H9 (cell line): ENCODE measurements around the gene CCKAR. TPM values are rescaled to one million over a fixed set of nuclear protein-coding genes. Genes with fewer than 3 reads are reported as not detected.

Experiments used
- DNase-seq: peaks from one replicate; pipeline ENCODE4 v3.0.0-alpha.2; 2017
- H2AFZ ChIP-seq: one replicate; pipeline ENCODE4 v1.6.1; 2013; ENCODE audit warnings: mild to moderate bottlenecking, low read length, control low read depth, moderate library complexity
- H2AK5ac ChIP-seq: 2 replicates; pipeline ENCODE4 v1.6.1; 2013; ENCODE audit warnings: low read length, control low read depth, mixed read lengths; ENCODE audit not compliant: insufficient read length
- H2BK120ac ChIP-seq: one replicate; pipeline ENCODE4 v1.6.1; 2013; ENCODE audit warnings: low read depth, mild to moderate bottlenecking, low read length, control low read depth, inconsistent platforms; ENCODE audit not compliant: poor library complexity, severe bottlenecking
- H2BK12ac ChIP-seq: 2 replicates; pipeline ENCODE4 v1.6.1; 2013; ENCODE audit warnings: low read length, control low read depth, mixed read lengths, low read depth; ENCODE audit not compliant: insufficient read length
- H2BK15ac ChIP-seq: 2 replicates; pipeline ENCODE4 v1.6.1; 2013; ENCODE audit warnings: low read depth, low read length, control low read depth
- H2BK20ac ChIP-seq: one replicate; pipeline ENCODE4 v1.6.1; 2013; ENCODE audit warnings: low read depth, mild to moderate bottlenecking, low read length, control low read depth, inconsistent platforms; ENCODE audit not compliant: poor library complexity, severe bottlenecking
- H2BK5ac ChIP-seq: 2 replicates; pipeline ENCODE4 v1.6.1; 2013; ENCODE audit warnings: low read length, control low read depth, mixed read lengths; ENCODE audit not compliant: insufficient read length
- H3K14ac ChIP-seq: 2 replicates; pipeline ENCODE4 v1.6.1; 2013; ENCODE audit warnings: low read length, control low read depth; ENCODE audit not compliant: insufficient read depth
- H3K18ac ChIP-seq: 2 replicates; pipeline ENCODE4 v1.6.1; 2013; ENCODE audit warnings: low read depth, mild to moderate bottlenecking, mixed read lengths, low read length, control low read depth; ENCODE audit not compliant: insufficient read length
- H3K23ac ChIP-seq: 2 replicates; pipeline ENCODE4 v1.6.1; 2013; ENCODE audit warnings: low read length, control low read depth, mixed read lengths, low read depth; ENCODE audit not compliant: insufficient read length
- H3K23me2 ChIP-seq: 2 replicates; pipeline ENCODE4 v1.6.1; 2013; ENCODE audit warnings: low read depth, mild to moderate bottlenecking, mixed read lengths, low read length, control low read depth; ENCODE audit not compliant: insufficient read length, poor library complexity, severe bottlenecking
- H3K27ac ChIP-seq: 2 replicates; pipeline ENCODE4 v1.5.1; 2013; ENCODE audit warnings: low read length, control low read depth, mixed read lengths, low read depth; ENCODE audit not compliant: insufficient read length
- H3K27me3 ChIP-seq: 2 replicates; pipeline ENCODE4 v1.6.1; 2013; ENCODE audit warnings: low read length, control low read depth, inconsistent platforms; ENCODE audit not compliant: insufficient read depth
- H3K4ac ChIP-seq: 2 replicates; pipeline ENCODE4 v1.6.1; 2013; ENCODE audit warnings: low read depth, mild to moderate bottlenecking, control low read depth, inconsistent platforms, low read length, moderate library complexity
- H3K4me1 ChIP-seq: 2 replicates; pipeline ENCODE4 v1.6.1; 2013; ENCODE audit warnings: low read length, control low read depth, inconsistent platforms; ENCODE audit not compliant: insufficient read depth
- H3K4me2 ChIP-seq: 2 replicates; pipeline ENCODE4 v1.6.1; 2013; ENCODE audit warnings: low read length, control low read depth, mixed read lengths; ENCODE audit not compliant: insufficient read length, insufficient read depth
- H3K56ac ChIP-seq: 2 replicates; pipeline ENCODE4 v1.6.1; 2013; ENCODE audit warnings: low read depth, mild to moderate bottlenecking, mixed read lengths, low read length, control low read depth; ENCODE audit not compliant: insufficient read length
- H3K79me1 ChIP-seq: 2 replicates; pipeline ENCODE4 v1.6.1; 2013; ENCODE audit warnings: low read depth, mild to moderate bottlenecking, moderate library complexity, low read length, control low read depth, inconsistent platforms; ENCODE audit not compliant: insufficient read depth, poor library complexity, severe bottlenecking
- H3K79me2 ChIP-seq: 2 replicates; pipeline ENCODE4 v1.6.1; 2013; ENCODE audit warnings: low read length, control low read depth, inconsistent platforms; ENCODE audit not compliant: insufficient read depth
- H3K9ac ChIP-seq: 2 replicates; pipeline ENCODE4 v1.6.1; 2013; ENCODE audit warnings: low read length, control low read depth, mixed read lengths; ENCODE audit not compliant: insufficient read length; ENCODE audit errors: extremely low read depth
- H3K9me3 ChIP-seq: one replicate; pipeline ENCODE4 v1.6.1; 2013; ENCODE audit warnings: low read depth, low read length, inconsistent platforms; ENCODE audit not compliant: control insufficient read depth
- H3T11ph ChIP-seq: one replicate; pipeline ENCODE4 v1.6.1; 2013; ENCODE audit warnings: mild to moderate bottlenecking, low read length, control low read depth, inconsistent platforms
- H4K20me1 ChIP-seq: one replicate; pipeline ENCODE4 v1.6.1; 2013; ENCODE audit not compliant: control insufficient read depth, insufficient read length, insufficient read depth
- H4K5ac ChIP-seq: 2 replicates; pipeline ENCODE4 v1.6.1; 2013; ENCODE audit warnings: low read depth, mild to moderate bottlenecking, mixed read lengths, low read length, control low read depth; ENCODE audit not compliant: insufficient read length
- H4K8ac ChIP-seq: replicated peaks from 2 replicates; pipeline ENCODE4 v1.6.1; 2013; ENCODE audit warnings: low read length, control low read depth, mixed read lengths, low read depth; ENCODE audit not compliant: insufficient read length
- H4K91ac ChIP-seq: 2 replicates; pipeline ENCODE4 v1.6.1; 2013; ENCODE audit warnings: low read depth, mild to moderate bottlenecking, moderate library complexity, mixed read lengths, low read length, control low read depth; ENCODE audit not compliant: insufficient read length
- H3K27ac Mint-ChIP-seq, 3 experiments: 2 replicates in 2 of 3; 3 replicates in 1 of 3; pipeline ENCODE4 v1.8.0; 2020 to 2021; ENCODE audit warnings: mixed read lengths in 3 of 3, mild to moderate bottlenecking in 1 of 3, moderate library complexity in 1 of 3
- H3K27me3 Mint-ChIP-seq: 2 replicates; pipeline ENCODE4 v1.8.0; 2021; ENCODE audit warnings: low read depth, mild to moderate bottlenecking, moderate library complexity, mixed read lengths
- H3K36me3 Mint-ChIP-seq, 3 experiments: 2 replicates in 2 of 3; 3 replicates in 1 of 3; pipeline ENCODE4 v1.8.0; 2020 to 2021; ENCODE audit warnings: low read depth in 3 of 3, mixed read lengths in 3 of 3; ENCODE audit not compliant: insufficient read depth in 1 of 3
- H3K4me1 Mint-ChIP-seq, 2 experiments: 2 replicates each; pipeline ENCODE4 v1.8.0; 2020; ENCODE audit warnings: mixed read lengths in 2 of 2
- H3K4me3 Mint-ChIP-seq, 2 experiments: 2 replicates in 1 of 2; 3 replicates in 1 of 2; pipeline ENCODE4 v1.8.0; 2020 to 2021; ENCODE audit warnings: mild to moderate bottlenecking in 2 of 2, mixed read lengths in 2 of 2, moderate library complexity in 1 of 2
- H3K9me3 Mint-ChIP-seq, 2 experiments: 2 replicates in 1 of 2; 3 replicates in 1 of 2; pipeline ENCODE4 v1.8.0; 2020; ENCODE audit warnings: mild to moderate bottlenecking in 2 of 2, mixed read lengths in 2 of 2, moderate library complexity in 1 of 2
- WGBS: extraction: QIAGEN DNeasy Blood & Tissue Kit; methylation state at CpG from one replicate; pipeline ENCODE4 v1.1.7; 2013; ENCODE audit warnings: missing lambda C conversion rate, low lambda C conversion rate, mixed read lengths; ENCODE audit not compliant: insufficient read length; ENCODE audit errors: extremely low coverage; 5-methylcytosine and 5-hydroxymethylcytosine counted together
- total RNA-seq: library from RNA; stranded (reverse); gene quantifications from 2 replicates; pipeline ENCODE4 v1.2.1, GENCODE V29; 2021
- TF ChIP-seq, protein P1 (sequence below): fragments of 200-600 bp; sonication (generic); conservative IDR thresholded peaks from 3 replicates; pipeline ENCODE4 v1.8.0; 2021; ENCODE audit warnings: antibody characterized with exemption, mild to moderate bottlenecking

CCKAR gene
- total RNA-seq, 1 experiment from 2014 or later, result not detected

DNA sequence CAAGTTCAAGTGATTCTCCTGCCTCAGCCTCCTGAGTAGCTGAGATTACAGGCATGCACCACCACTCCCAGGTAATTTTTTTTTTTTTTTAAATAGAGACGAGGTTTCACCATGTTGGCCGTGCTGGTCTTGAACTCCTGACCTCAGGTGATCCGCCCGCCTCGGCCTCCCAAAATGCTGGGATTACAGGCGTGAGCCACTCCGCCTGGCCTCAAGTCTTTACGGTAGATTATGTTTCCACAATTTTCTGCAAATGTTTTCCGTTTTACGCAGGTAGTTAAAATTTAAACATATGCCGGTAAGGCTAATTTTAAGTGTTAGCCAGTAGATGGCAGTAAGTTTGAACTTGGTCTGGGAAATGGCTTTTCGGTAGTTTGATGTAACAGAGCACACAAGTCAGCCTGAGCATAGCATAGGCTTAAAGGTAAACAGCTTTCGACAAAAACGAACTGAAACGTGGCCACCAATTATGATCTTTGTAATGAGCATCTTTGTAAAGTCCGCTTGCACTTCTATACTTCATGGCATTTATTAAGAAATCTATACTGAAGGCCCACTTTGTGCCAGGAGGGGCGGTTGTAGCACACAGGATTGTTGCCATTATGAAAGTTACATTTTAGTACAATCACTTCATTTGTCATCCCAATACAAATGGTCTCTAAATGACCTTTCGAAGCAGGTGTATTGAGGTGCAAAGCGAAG lies 31.1 kb downstream of the CCKAR start:
- Histone ChIP-seq H3K27me3 (no peaks in the 10 kb centered on the region), H2AK5ac (no peak overlapping the region), H2BK20ac (no peak overlapping the region), H4K20me1 (no peaks in the 10 kb centered on the region), H3K18ac (no peak overlapping the region), H3K27ac (no peak overlapping the region), H3K79me2 (no peaks in the 10 kb centered on the region), H3K4me1 (no peaks in the 10 kb centered on the region), H3K9ac (no peak overlapping the region), H3K4me2 (no peak overlapping the region), H4K8ac (no peak overlapping the region), H2BK5ac (no peak overlapping the region), H4K5ac (no peak overlapping the region), H3K79me1 (no peaks in the 10 kb centered on the region), H2BK15ac (no peak overlapping the region), H3K9me3 (no peaks in the 10 kb centered on the region), H3K56ac (no peak overlapping the region), H2AFZ (no peak overlapping the region), H3K4ac (no peak overlapping the region), H3K14ac (no peak overlapping the region), H3T11ph (no peak overlapping the region), H2BK120ac (no peak overlapping the region), H4K91ac (no peak overlapping the region), H3K23ac (no peak overlapping the region), H3K23me2 (no peaks in the 10 kb centered on the region), H2BK12ac (no peak overlapping the region)
- TF ChIP-seq, protein P1, sequence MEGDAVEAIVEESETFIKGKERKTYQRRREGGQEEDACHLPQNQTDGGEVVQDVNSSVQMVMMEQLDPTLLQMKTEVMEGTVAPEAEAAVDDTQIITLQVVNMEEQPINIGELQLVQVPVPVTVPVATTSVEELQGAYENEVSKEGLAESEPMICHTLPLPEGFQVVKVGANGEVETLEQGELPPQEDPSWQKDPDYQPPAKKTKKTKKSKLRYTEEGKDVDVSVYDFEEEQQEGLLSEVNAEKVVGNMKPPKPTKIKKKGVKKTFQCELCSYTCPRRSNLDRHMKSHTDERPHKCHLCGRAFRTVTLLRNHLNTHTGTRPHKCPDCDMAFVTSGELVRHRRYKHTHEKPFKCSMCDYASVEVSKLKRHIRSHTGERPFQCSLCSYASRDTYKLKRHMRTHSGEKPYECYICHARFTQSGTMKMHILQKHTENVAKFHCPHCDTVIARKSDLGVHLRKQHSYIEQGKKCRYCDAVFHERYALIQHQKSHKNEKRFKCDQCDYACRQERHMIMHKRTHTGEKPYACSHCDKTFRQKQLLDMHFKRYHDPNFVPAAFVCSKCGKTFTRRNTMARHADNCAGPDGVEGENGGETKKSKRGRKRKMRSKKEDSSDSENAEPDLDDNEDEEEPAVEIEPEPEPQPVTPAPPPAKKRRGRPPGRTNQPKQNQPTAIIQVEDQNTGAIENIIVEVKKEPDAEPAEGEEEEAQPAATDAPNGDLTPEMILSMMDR, result peak; percentile 75
- peaks cover 0 to 9% of the 10 kb centered on the region in 2 experiments; a peak in 3 of 5 replicates for H3K9me3 Mint-ChIP-seq
- no peak for DNase-seq
- H3K4me1 Mint-ChIP-seq, result peaks cover 0 to 4% of the 10 kb centered on the region in 2 experiments; a peak in 3 of 4 replicates
- no peak overlapping the region for H3K4me3 Mint-ChIP-seq
- no CpG with 5 or more reads among the region's 19 CpGs for WGBS
- H3K27me3 Mint-ChIP-seq, result peaks cover 3% of the 10 kb centered on the region
- no peak overlapping the region for H3K27ac Mint-ChIP-seq
- no peaks in the 10 kb centered on the region for H3K36me3 Mint-ChIP-seq
